Head of caudate nucleus (tissue), 42 donors: ENCODE measurements around the gene CAPN3.
"Not testable (repeated sequence)": the region's sequence is repeated elsewhere in the genome, so short reads cannot be mapped to it uniquely, and the experiment has no call there.

Experiments used
- DNase-seq, 42 donors: peaks; one replicate each; pipeline versions ENCODE4 v3.0.0 to v3.0.0-alpha.2; 2020 to 2021; ENCODE audit warnings: mixed read lengths in 7 of 42
- intact Hi-C: fragments of 100-400 bp; cut with DNase I; formaldehyde crosslinking; loops from one replicate; pipeline ENCODE4 v1.15.0; 2022

CAPN3 gene

GRCh38 chr15:42359249-42359648, at the start of gene CAPN3:
TSS of gene CAPN3 (plus strand) at chr15:42359501. CDS start at chr15:42359806, 305 bp downstream.
- no peak for DNase-seq
- intact Hi-C loops = no loop called here

DNA sequence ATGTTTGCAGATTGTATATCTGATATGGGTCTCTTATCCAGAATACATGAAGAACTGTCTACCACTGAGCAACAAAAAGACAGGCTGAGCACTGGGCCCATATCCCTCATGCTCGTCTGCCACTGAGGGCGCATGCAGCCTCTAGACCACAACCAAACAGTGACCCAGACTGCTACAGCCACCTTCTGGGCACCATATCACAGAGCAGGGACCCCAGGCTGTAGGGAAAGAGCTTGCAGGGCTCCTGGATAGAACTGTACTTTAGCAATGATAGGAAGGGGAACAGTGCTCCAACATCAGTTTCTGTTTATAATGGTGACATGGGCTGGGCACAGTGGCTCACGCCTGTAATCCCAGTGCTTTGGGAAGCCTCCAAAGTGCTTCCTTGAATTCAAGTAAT, 45.8 kb upstream of the CAPN3 start:
- intact Hi-C loops = no loop called here

DNA sequence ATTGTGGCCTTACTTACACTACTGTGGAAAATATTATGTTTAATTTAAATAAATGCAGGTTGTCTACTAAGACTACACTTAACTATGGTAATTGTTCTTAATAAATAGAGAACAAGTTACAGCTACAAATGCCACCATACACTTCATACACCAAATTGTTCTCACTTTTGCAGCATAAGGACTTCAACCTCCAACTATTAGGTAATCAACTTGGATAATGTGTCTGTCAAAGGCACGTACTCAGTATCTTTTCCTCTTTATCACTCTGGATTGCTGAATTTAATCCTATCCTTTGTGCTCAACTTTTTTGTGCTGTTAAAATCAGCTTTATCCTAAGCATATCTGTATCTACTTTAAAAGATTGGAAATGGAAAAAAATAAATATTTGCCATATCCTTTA, 44.5 kb upstream of the CAPN3 start:
- no peak for DNase-seq
- intact Hi-C loops = no loop called here

More for the DNA sequence above, 45.8 kb upstream of the CAPN3 start:
- DNase-seq = peak in 3 of 42 donors; percentile 1 to 43 (median 2)

GRCh38 chr15:42315521-42315920, 43.8 kb upstream of the CAPN3 start:
- no peak for DNase-seq
- intact Hi-C loops = no loop called here

- DNase-seq, intact Hi-C loops: not testable (repeated sequence)
Observed at GRCh38 chr15:42316282-42316805, 43.0 kb upstream of the CAPN3 start.

DNA sequence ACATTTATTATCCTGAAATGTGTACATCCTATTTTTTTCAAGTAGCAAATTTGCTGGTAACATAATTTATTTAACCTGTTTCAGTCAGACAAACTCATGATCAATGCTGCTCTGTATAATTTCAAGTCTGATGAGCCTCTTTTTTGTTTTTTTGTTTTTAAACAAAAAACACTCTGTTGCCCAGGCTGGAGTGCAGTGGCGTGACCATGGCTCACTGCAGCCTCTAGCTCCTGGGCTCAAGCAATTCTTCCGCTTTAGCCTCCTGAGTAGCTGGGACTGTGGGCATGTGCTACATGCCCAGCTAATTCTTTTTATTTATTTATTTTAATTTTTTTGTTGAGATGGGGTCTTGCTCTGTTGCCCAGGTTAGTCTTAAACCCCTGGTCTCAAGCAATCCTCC, 40.1 kb upstream of the CAPN3 start:
- intact Hi-C loops = no loop called here
- DNase-seq = no peak

GRCh38 chr15:42324308-42324707, 35.0 kb upstream of the CAPN3 start:
- intact Hi-C loops = no loop called here
- DNase-seq = no peak

- peak in 1 of 42 donors; percentile 3 for DNase-seq
- intact Hi-C loops = no loop called here
Observed at GRCh38 chr15:42329161-42329560, 30.1 kb upstream of the CAPN3 start.

DNA sequence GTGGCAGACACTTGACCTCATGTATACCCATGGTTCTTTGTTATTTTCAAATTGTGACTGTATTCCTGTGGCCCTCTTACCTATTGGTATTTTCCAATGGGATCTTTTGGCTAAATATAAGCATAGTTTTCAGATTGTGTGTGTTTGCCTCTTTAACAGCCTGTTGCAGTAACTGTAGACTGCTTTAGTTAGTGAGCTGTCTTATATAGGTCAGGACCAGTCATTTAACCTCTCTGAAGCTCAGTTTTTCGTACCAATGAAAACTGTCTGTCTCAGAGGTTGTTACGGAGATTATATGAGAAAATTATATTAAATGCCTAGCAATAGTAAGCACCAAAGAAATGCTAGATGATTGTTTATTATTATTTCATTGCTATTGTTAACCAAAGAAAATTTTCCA, 29.3 kb upstream of the CAPN3 start:
- intact Hi-C loops = no loop called here
- DNase-seq = no peak

DNA sequence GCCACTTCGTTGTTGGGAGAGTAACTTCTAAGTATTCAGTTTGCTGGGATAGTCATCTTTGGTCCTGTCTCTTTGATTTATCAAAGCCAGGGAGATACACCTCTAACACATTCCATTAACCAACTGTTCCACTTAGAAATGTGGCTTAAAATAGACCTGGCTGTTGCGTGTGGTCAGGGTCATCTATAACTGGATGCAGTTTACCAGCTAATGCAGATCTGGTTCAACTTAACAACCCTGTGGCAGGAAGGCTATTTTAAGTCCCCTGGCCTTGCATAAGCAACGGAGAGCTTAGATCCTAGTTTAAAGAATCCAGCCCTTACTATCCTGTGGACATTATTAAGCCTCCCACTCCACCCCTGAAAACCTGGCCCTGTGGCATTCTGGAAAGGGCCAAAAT, 28.1 kb upstream of the CAPN3 start:
- no peak for DNase-seq
- intact Hi-C loops = no loop called here

DNA sequence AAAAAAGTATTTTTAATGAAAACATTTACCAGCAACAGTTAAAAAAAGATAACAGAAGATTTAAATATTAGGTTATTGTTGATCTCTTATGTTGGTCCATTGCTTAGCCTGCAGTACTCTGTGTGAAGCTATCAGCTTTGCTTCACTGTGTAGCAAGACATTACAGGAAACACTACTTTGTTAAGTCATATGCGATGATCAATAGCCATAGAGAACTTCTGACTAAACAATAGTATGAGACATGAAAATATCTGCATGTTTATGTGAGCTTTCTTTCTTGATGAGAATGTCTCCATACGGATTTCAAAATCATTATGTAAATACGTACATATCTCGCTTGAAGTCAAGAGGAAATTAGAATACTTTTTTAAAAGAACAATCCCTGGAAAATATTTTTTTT, 27.0 kb upstream of the CAPN3 start:
- intact Hi-C loops = no loop called here
- DNase-seq = no peak

DNA sequence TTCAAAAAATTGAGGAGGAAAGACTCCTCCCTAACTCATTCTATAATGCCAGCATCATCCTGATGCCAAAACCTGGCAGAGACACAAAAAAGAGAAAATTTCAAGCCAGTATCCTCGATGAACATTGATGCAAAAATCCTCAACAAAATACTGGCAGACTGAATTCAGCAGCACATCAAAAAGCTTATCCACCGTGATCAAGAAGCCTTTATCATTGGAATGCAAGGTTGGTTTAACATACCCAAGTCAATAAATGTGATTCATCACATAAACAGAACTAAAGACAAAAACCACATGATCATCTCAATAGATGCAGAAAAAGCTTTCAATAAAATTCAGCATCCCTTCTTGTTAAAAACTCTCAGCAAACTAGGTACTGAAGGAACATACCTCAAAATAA, 24.2 kb upstream of the CAPN3 start:
- intact Hi-C loops = no loop called here

GRCh38 chr15:42336650-42337049, 22.7 kb upstream of the CAPN3 start:
- DNase-seq, intact Hi-C loops: not testable (repeated sequence)

More for the DNA sequence above, 24.2 kb upstream of the CAPN3 start:
- DNase-seq = no peak

DNA sequence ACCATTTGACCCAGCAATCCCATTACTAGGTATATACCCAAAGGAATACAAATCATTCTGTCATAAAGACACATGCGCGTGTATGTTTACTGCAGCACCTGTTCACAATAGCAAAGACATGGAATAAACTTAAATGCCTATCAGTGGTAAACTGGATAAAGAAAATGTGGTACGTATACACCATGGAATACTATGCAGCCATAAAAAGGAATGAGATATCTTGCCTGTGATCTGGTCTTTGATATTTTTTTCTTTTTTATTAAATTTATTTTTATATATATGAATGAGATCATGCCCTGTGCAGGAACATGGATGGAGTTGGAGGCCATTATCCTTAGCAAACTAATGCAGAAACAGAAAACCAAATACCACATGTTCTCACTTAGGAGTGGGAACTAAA, 22.2 kb upstream of the CAPN3 start:
- intact Hi-C loops, DNase-seq: not testable (repeated sequence)

DNA sequence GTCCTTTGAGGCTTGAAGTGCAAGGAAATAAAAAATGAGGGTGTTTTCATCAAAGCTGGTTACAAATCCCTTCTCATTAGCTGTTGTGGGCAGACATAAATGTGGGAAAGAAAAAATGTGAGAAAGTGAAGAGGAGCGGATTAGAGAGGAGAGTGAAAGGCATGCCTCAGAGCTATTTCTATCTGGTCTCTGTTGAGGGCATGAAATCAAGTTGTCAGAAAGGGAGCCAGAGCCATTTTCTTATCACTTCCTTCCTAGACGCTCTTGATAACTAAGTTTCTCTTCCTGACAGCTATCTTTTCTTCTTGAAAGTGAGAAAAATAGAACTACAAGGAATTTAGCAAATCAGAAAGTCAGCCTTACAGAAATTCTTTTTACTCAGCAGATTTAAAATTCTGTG, 20.8 kb upstream of the CAPN3 start:
- DNase-seq = no peak
- intact Hi-C loops = no loop called here

DNA sequence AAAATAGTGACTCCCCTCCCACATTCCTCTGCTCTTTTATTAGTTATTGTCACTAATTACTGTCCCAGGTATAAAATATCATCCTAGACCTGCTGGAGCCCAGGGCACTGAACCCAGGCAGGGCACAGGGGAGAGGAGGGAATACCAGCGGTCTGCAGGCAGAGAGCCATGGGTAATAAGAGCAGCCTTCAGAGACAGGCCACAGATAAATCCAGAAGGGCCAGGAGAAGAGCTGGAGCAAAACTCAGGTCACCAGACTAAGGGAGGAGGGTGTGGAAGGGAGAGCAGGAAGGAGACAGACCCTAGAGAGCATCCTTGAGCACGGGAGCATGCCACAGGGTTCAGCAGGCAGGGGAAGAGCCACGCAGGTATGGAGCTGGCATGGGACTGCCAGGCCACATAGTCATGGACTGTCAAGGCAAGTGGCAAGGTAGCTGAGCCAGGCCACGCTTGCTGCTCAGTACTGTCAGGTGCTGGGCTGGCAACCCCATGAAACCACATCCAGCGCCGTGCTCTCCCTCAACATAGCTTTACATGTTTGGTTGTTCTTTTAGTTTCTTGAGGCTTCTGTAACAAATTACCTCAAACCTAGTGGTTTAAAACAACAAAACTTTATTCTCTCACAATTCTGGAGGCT, 15.6 kb upstream of the CAPN3 start:
- DNase-seq = no peak
- intact Hi-C loops = no loop called here

DNA sequence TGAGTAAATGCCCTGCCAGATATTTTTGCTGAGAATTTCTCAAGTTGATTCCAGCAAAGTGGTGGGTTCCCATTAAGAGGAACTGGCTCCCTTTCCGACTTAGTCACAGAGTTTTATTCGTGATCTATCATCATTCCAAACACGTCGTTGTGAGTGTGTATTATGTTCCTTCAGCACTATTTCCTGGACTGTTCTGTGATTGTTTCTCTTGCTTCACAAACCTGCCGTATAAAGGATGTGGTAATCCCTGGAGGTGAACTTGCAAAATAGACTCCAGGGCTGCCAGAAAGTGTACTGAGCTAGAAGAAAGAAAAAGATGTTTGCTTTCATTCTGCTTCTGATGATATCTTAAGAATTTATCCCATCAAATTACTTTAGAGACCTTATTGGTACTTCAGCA, 14.5 kb upstream of the CAPN3 start:
- DNase-seq = no peak
- intact Hi-C loops = no loop called here

DNA sequence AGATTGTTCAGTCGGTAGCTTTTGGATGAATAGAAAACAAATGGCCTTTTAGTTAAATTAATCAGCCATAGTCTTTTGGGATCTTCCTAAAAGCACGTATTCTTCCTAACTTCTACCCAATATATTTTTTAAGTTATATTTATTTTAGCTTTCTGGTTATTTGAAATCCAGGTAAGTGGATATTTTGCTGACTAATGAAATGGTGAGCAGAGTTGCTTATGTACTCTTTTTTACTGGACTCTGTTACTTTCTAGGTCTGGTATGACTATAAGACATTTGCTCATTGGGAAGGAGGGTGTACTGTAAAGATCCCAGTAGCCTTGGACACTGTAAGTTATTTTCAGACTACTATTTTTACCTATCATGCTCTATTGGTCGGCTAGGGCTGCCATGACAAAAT, 13.8 kb upstream of the CAPN3 start:
- no peak for DNase-seq
- intact Hi-C loops = no loop called here

GRCh38 chr15:42348083-42348482, 11.2 kb upstream of the CAPN3 start:
- no peak for DNase-seq
- intact Hi-C loops = no loop called here

GRCh38 chr15:42349186-42349585, 10.1 kb upstream of the CAPN3 start:
- DNase-seq = no peak
- intact Hi-C loops = no loop called here

- DNase-seq = no peak
- intact Hi-C loops = no loop called here
Observed at GRCh38 chr15:42352401-42352800, 6.9 kb upstream of the CAPN3 start.
